ENCODE results near the gene HPS5.

HPS5 gene

DNA sequence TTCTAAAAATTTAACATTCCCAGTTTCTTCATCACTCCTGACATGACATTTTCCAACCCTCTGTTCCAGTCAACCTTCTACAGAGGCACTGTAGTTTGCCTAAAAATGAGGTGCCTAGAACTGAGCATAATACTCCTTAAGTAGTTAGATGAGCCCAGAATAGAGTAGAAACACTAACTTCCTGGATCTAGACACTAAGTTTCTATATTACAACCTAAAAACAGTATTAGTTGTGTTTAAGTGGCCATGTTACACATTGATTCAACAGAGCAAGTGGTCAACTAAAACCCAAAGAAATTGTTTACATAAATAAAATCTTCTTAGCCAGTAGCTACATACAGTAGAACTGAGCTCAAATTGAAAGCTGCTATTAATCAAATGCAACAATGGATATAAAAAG lies 1.3 kb downstream of the HPS5 start:
- no peak for DNase-seq

DNA sequence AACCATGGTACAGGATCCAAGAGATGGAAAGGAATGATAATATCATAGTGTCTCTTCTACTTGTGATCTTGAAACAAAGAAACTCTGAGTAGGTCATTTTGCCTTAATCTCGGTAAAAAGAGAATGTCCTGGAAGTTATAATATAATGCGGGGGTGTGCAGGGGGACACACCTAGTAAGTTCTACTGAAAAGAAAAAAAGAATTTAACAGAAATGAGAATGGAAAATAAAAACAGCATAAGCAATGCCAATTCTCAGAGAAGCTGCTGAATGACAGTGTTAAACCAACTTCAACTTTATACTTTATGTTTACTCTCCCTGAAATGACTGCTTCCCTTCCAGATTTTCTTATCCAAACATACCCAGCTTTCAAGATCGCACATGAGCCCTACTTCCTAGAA lies 2.0 kb downstream of the HPS5 start:
- no peak for DNase-seq

DNA sequence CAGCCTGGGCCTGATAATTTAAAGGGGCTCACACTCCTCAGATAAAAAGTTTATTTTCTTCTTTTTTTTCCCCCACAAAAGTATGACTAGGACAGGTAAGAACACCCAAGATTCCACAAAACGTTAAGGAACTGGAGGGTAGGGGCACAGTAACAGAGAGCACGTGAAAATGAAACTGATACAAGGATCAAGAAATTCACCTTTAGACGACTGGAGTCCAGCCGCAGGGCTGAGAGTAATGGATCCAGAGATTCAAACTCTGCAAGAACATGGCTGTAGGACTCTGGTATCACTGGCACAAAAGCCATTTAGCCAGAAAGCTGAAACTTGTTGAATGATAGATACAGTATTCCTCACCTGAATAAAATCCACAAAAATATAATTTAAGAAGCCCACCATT lies 4.4 kb downstream of the HPS5 start:
- DNase-seq, result no peak

DNA sequence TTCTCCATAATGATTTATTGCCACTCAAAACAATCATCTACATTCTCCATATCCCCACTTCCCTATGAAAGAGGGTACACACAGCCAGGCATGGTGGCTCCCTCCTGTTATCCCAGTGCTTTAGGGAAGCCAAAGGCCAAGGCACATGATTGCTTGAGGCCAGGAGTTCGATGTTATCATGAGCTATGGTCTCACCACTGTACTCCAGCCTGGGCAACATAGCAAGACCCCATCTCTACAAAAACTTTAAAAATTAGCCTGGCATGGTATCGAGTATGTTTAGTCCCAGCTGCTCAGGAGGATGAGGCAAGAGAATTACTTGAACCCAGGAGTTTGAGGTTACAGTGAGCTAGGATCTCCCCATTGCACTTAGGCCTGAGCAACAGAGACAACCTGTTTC lies 6.0 kb downstream of the HPS5 start:
- no peak for DNase-seq

DNA sequence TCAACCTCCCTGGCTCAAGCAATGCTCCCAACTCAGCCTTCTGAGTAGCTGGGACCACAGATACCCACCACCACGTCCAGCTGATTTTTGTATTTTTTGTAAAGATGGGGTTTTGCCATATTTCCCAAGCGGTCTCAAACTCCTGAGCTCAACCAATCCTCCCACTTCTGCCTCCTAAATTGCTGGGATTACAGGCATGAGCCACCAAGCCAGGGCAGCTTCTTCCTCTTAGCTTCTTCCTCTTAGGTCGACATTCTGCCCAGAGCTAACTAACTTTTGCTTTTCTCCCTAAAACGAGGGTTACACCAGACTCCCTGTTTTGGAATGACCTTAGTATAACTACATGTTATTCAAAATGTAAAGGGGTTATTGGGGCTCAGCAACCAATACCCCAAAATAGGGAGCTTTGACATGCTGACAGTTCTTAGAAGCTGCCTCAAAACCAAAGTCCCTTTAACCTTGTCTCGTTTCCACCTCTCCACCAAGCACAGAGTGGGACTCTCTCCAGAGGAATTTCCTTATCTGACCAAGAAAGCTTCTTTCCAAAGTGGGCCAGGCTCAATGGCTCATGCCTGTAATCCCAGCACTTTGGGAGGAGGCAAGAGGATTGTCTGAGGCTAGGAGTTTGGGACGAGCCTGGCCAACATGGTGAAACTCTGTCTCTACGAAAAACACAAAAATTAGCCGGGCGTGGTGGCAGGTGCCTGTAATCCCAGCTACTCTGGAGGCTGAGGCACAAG lies 7.0 kb downstream of the HPS5 start:
- no peak for DNase-seq

DNA sequence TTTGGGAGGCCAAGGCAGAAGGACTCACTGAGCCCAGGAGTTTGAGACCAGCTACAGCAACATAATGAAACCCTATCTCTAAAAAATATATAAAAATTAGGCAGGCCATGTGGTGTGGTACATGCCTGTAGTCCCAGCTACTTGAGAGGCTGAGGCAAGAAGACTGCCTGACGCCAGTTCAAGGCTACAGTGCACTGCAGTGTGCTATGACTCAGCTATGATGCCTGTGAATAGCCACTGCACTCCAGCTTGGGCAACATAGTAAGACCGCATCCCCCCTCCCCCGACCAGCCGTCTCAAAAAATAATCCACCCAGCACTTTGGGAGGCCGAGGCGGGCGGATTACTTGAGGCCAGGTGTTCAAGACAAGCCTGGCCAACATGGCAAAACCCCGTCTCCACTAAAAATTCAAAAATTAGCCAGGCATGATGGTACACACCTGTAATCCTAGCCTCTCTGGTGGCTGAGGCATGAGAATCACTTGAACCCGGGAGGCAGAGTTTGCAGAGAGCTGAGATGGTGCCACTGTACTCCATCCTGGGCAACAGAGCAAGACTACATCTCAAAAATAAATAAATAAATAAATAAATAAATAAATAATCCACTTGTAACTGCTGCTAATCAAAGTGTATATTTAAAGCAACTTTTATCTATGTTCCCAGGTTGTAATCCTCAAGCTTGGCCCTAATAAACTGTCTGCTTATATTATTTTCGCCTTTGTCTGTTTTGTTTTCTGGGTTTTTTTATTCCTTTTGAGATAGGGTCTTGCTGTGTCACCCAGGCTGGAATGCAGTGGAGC lies 7.8 kb downstream of the HPS5 start:
- no peak for DNase-seq

DNA sequence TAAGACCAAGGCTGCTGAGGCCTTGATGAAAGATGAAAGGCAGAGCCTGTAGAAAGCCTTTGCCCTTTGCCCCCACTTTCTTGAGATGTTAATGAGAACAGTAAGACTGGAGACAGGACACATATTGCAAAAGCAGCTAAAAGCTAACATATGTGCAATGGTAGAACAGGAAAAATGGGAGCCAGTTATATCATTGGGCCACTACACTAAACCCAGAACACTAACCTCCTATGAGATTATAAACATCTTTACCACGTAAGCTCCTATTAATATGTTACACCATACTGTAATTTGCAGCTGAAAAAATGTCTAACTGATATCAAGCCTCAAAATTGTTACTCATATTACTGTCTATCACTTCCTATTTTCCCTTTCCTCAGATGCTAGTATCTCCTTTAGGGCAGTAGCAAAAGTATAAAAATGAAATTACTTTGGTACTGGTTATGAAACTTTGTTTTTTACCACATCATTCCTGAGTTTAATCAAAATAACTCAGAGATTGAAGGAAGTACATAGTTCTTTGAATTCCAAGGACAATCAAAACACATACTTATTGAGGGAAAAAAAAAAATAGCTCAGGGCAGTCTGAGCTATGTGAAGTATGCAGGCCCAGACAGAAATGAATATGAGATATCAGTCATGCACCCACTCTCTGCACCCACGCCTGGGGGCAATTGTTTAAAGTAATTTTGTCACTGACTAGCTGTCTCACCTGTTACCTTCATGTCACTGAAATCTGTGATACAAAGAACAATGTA lies 9.1 kb downstream of the HPS5 start:
- DNase-seq, result no peak

DNA sequence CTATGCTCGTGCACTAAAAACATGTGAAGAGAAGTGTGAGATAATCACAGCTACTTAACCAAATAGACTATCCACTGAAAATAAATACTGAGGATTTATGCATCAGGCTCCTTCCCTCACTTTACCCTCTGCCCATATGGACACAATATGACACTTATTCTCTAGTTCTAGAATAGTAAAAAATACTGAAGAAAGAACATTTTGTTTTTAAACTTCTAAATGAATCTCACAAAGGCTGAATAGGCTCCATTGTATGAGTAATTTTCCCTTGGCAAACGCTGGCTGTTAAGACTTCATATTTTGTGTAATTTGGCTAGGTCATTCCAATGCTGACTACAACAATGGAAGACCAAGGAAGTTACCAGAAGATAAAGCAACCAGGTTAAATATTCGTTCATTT lies 9.9 kb downstream of the HPS5 start:
- DNase-seq, result no peak

DNA sequence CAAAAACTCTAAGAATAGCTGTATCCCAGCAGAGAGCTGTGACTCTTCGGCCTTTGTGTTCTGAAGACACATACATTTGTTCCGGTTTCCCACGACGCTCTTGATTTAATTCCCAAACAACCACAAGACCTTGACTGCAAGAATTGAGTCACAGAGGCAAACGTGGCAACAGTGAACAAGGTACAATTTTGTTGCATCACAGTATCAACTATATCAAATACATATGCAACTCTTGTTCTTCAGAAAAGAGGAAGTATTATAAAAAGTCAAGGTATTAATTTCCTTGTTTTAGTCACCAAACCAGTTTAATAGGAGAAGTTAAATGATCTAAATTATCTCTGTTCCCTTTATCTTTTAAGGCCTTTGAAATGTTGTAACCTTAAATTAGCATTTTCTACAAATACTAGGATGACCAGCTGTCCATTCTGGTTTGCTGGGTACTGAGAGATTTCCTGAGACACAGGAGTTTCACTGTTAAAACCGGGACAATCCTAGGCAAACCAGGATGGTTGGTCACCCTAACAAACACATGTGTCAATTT lies 11.1 kb downstream of the HPS5 start:
- DNase-seq, result no peak

DNA sequence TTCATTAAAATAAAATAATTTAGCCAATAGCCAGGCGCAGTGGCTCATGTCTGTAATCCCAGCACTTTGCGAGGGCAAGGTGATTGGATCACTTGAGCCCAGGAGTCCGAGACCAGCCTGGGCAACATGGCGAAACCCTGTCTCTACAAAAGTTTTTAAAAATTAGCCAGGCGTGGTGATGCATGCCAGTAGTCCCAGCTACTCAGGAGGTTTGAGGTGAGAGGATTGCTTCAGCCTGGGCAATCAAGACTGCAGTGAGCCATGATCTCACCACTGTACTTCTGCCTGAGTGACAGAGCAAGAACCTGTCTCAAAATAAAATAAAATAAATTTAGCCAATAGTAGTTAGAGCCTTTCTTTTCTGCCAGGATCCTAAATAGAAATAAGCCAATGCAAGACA lies 12.2 kb downstream of the HPS5 start:
- no peak for DNase-seq

DNA sequence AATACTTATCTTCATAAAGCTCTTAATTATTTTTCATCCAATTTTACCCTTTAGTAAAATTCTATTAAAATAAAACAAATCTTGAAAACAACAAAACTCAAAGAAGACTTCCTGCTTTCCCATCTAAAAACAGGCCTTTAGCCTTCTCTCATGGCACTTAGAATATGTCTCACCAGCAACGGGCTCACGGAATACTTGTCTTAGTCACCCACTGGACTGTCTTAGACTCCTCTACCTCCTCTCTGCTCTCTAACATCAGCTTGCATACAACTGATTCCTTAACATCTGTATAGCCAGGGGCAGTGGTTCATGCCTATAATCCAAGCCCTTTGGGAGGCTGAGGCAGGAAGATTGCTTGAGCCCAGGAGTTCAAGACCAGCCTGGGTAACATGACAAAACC lies 13.7 kb downstream of the HPS5 start:
- no peak for DNase-seq

DNA sequence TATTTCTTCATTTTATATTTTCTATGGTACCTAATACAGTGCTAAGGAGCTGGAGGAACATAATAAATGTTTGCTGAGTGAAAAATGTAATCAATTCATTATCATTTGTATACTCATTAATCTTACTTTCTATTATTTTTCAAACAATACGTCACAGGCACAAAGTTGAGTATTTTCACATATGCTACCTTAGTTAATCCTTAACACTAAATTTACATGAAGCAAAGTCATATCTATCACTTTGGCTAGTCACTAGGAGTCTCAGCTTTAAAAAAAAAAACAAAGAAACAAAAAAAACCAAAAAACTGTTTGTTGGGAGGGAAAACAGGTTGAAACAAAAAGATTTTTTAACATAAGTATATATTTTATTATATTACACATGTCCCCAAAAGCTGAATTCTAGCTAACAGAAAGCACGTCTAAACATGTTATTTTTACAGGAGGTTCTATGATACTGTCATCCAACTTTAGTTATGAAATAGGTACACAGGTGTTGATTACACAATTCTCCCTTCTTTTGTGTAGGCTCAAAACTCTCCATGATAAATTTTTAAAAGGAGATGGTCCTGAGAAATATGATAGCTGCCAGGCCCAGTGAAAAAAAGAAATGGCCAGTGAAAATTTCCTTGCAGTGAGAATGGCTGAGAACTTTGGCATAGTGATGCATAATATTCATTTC lies 14.3 kb downstream of the HPS5 start:
- no peak for DNase-seq

DNA sequence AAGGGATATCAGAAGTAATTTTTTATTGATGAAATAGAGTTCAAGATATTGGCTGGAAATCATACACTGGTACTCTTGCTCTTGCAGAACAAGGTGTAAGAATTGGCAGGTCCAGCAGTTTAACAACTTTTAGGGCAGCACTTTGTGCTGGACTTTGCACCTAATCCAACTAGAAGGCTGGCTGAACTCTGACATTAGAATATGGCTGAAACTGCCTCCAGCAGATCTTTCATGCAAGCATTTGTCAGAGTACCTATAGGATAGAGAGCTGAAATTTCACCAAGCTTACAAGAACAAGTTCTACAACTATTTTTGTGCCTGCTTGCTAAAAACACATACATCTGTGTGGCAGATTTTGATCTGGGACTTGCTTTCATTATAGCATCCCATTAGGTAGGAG lies 17.2 kb downstream of the HPS5 start:
- no peak for DNase-seq

DNA sequence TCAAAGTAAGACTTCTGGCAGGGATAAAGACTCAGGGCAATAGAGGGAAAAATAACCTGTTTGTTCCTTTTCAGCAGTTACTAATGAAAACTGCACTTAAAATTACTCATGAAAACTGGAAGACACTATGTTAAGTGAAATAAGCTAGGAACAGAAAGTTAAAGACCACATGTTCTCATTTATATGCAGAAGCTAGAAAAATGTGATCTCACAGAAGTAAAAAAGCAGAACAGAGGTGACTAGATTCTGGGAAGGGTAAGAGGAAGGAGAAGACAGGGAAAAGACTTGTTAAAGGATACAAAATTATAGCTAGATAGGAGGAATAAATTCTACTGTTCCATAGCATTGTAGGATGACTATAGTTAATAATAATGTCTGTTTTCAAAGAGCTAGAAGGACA lies 22.2 kb downstream of the HPS5 start:
- no peak for DNase-seq

DNA sequence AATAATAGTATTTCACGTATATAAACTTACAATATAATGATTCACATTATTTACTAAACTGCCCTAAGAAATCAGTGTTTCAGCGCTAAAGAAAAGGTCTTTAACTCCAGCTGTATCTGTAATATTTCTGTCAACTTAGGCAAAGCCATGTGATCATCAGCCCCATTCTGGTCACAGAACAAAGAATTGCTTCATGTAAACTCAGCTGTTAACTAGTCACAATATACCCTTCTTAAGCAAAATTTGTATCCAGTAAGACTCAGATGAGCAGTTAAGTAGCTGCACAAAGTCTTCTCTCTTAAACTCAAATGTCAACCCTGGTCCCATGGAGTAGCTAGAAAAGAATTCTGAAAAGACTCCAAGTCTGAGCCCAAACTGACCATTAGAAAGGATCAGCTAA lies 26.6 kb downstream of the HPS5 start:
- no peak for DNase-seq

DNA sequence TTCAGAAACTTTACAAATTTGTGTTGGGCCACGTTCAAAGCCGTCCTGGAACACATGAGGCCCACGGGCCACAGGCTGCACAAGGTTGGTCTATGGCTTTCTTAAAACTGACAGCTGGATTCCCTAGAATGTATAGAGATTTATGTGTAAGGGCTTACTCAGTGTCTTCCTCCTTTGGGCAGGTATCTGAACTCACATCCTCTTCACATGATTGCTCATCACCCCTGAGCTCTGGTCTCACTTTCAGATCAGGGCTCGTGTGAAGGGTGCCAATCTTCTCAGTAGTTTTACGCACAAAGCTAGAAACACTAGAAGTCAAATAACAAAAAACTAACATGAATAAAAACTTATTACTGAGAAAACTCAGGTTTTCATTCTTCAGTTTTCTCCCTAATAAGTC lies 27.1 kb downstream of the HPS5 start:
- no peak for DNase-seq

DNA sequence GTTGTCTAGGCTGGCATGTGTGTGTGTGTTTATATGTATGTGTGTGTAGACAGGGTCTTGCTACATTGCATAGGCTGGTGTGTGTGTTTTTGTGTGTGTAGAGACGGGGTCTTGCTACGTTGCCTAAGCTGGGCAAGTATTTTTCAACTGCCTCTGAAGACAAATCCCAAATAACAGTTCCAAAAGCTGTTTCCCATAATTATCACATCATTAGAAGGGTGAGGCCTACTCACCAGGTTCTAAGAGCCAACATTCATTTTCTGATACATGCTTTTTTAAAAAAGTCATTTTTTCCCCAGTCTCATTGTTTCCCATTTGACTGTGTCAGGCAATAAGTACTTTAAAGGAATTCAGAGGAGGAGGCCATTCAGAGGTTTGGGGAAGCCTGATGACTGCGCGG lies 33.0 kb downstream of the HPS5 start:
- DNase-seq, result no peak

DNA sequence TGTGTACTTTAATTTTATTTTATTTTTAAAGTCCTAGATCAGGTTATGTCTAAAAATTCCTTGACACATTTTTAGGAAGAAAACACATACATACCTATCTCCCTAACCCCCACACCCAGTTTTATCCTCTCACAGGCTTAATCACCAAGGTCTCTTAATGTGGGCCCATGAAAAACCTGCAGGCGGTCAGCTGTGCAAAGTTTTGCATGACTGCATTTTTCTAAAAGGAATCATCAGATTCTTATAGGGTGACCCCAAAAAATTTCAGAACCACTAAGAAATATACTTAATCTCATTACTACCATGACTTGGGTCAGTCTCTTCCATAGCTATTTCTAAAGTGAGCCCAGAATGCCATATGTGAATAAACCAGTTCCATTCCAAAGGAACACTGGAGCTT lies 36.1 kb downstream of the HPS5 start:
- DNase-seq, result no peak

DNA sequence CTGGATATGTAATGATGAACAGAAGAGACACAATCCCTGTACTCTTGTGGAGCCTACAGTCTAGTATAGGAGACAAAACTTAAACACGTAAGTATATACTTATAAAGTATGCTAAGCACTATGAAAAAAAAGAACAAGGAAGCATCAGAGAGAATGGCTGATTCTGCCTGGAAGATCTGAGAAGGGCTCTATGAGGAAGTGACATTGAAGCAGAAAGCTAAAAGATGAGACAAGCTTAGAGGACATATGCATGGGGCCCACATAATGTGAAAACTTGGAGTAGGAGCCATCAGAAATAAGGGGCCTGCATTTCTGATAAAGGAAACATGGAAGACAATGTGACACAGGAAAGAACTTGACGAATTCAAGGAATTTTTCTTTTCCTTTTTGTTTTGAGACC lies 39.3 kb downstream of the HPS5 start:
- DNase-seq, result no peak

DNA sequence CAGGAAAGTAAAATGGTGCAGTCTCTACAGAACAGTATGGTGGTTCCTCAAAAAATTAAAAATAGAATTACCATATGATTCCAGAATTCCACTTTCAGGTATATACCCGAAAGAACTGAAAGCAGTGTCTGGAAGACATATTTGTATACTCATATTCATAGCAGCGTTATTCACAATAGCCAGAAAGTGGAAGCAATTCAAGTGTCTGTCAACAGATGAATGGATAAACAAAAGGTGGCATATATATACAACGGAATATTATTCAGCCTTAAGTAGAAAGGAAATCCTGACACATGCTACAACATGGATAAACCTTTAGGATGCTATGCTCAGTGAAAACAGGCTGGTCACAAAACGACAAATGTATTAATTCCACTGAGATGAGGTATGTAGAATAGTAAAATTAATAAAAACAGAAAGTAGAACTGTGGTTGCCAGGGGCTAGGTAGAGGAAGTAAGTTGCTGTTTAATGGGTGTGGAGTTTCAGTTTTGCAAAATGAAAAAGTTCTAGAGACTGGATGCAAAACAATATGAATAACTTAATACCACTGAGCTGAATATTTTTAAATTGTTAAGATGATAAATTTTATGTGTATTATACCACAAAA lies 41.4 kb downstream of the HPS5 start:
- DNase-seq, result no peak

DNA sequence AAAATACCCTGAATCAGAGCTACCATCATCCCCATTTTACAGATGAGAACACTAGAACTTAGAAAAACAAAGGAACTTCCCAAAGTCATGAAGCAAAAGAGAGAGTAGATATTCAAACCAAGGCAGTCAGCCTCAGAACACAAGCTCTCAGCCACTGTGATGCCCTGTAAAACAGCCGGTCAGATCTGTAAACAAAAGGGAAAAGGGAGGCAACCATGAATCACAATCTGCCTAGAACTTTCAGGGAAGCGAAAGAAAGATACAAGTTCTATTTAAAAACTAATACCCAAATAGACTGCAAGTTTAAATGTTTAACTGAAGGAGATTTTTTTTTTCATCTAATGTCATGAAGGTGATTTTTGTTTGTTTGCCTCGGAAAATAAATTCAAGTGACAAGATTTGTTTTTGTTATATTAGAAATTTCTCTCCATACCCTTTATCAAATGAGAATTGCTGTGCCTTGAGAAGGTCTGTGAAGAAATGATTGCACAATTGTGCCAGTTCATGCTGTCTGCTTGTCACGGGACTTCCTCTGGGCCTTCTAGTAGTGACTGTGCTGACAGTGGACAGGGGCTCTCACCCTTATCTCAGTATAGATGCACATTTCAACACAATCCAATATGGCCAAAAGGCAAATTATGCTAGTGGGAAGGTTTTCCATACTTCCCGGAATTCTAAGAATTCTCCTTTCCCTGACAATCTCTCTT lies 44.2 kb downstream of the HPS5 start:
- no peak for DNase-seq

DNA sequence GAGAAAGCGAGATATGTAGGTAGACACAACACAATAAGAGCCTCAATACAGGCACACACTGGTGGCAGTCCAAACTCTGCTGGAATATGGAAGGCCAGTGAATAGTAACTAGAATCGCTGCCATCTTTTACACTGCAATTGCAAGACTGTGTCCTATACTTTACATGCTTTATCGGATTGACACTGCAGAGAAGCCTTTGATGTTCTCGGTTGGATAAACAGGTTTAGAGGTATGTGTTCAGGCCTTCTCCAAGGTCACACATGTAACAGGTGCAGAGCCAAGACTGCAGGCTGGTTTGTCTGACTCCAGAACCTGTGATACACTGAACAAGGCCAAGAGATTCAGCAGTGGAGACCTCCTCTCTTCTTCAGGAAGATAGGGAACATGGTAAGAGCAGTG lies 50.7 kb downstream of the HPS5 start:
- no peak for DNase-seq
